CD14-positive monocyte (primary cell): ENCODE results near the gene PPP1R16B. TPM values are rescaled to one million over a fixed set of nuclear protein-coding genes. Genes with fewer than 3 reads are reported as not detected.

Experiments
- DNase-seq, 3 donors: peaks; one replicate each; pipeline ENCODE4 v3.0.0-alpha.2; 2011 to 2022
- H2AFZ ChIP-seq: 2 replicates; pipeline ENCODE4 v1.6.0; 2012; ENCODE audit warnings: mild to moderate bottlenecking, low read depth, low read length, inconsistent platforms; ENCODE audit not compliant: insufficient read depth, poor library complexity, severe bottlenecking
- H3K27ac ChIP-seq, 2 donors: 1 replicate in 1 of 2; 2 replicates in 1 of 2; pipeline ENCODE4 v1.5.1; 2012 to 2013; ENCODE audit warnings: low read length in 2 of 2, control low read depth in 1 of 2, inconsistent platforms in 1 of 2, low read depth in 1 of 2, mild to moderate bottlenecking in 1 of 2
- H3K27me3 ChIP-seq, 2 donors: one replicate each; pipeline versions ENCODE4 v1.6.0 to v1.6.1; 2011 to 2013; ENCODE audit warnings: low read length in 2 of 2; ENCODE audit not compliant: control insufficient read depth in 2 of 2, insufficient read depth in 2 of 2
- H3K36me3 ChIP-seq, 2 donors: replicated peaks in 1 of 2; 1 replicate in 1 of 2; 2 replicates in 1 of 2; pipeline versions ENCODE4 v1.5.1 to v1.6.1; 2012 to 2013; ENCODE audit warnings: low read length in 2 of 2, control low read depth in 1 of 2, inconsistent platforms in 1 of 2, mild to moderate bottlenecking in 1 of 2; ENCODE audit not compliant: insufficient read depth in 2 of 2, control insufficient read depth in 1 of 2
- H3K4me1 ChIP-seq, 2 donors: 1 replicate in 1 of 2; 2 replicates in 1 of 2; pipeline versions ENCODE4 v1.5.1 to v1.6.1; 2012 to 2013; ENCODE audit warnings: low read length in 2 of 2, control low read depth in 1 of 2, inconsistent platforms in 1 of 2, mild to moderate bottlenecking in 1 of 2, moderate library complexity in 1 of 2; ENCODE audit not compliant: insufficient read depth in 2 of 2, control insufficient read depth in 1 of 2
- H3K4me2 ChIP-seq: replicated peaks from 2 replicates; pipeline ENCODE3; 2012; ENCODE audit warnings: low read length, moderate library complexity, mild to moderate bottlenecking; ENCODE audit not compliant: poor library complexity, severe bottlenecking; ENCODE audit errors: extremely low read depth
- H3K4me3 ChIP-seq, 3 experiments: fragments of 200-600 bp in 1 of 3; sonication (generic) in 1 of 3; replicated peaks in 1 of 3; 1 replicate in 2 of 3; 2 replicates in 1 of 3; pipeline ENCODE4 v1.5.1; 2011 to 2013; ENCODE audit warnings: low read length in 3 of 3, mild to moderate bottlenecking in 3 of 3, control low read depth in 2 of 3, low read depth in 2 of 3, inconsistent platforms in 1 of 3, moderate library complexity in 1 of 3
- H3K79me2 ChIP-seq: 2 replicates; pipeline ENCODE4 v1.6.0; 2012; ENCODE audit warnings: mild to moderate bottlenecking, control low read depth, inconsistent platforms, low read length, moderate library complexity; ENCODE audit not compliant: insufficient read depth
- H3K9ac ChIP-seq: 2 replicates; pipeline ENCODE4 v1.6.0; 2017; ENCODE audit warnings: low read length, mild to moderate bottlenecking; ENCODE audit not compliant: insufficient read depth, poor library complexity, severe bottlenecking
- H3K9me3 ChIP-seq, 2 donors: replicated peaks in 1 of 2; 1 replicate in 1 of 2; 2 replicates in 1 of 2; pipeline versions ENCODE4 v1.5.1 to v1.6.1; 2012 to 2013; ENCODE audit warnings: low read length in 2 of 2, control low read depth in 1 of 2; ENCODE audit not compliant: control insufficient read depth in 1 of 2, insufficient read depth in 1 of 2
- H4K20me1 ChIP-seq: 2 replicates; pipeline ENCODE4 v1.6.0; 2012; ENCODE audit warnings: mild to moderate bottlenecking, low read length, control low read depth, moderate library complexity; ENCODE audit not compliant: insufficient read depth
- H3K27ac Mint-ChIP-seq, 7 donors: one replicate each; pipeline ENCODE4 v1.8.0; 2020; ENCODE audit warnings: mild to moderate bottlenecking in 7 of 7, mixed read lengths in 7 of 7, moderate library complexity in 6 of 7, inconsistent platforms in 2 of 7
- H3K27me3 Mint-ChIP-seq, 3 donors: one replicate each; pipeline ENCODE4 v1.8.0; 2021 to 2022; ENCODE audit warnings: low read depth in 3 of 3, mild to moderate bottlenecking in 3 of 3, mixed read lengths in 3 of 3, moderate library complexity in 3 of 3, inconsistent platforms in 1 of 3
- H3K36me3 Mint-ChIP-seq, 2 donors: one replicate each; pipeline ENCODE4 v1.8.0; 2020; ENCODE audit warnings: mixed read lengths in 2 of 2, inconsistent platforms in 1 of 2, mild to moderate bottlenecking in 1 of 2
- H3K4me1 Mint-ChIP-seq: one replicate; pipeline ENCODE4 v1.8.0; 2020; ENCODE audit warnings: mild to moderate bottlenecking, mixed read lengths
- H3K4me3 Mint-ChIP-seq, 2 donors: one replicate each; pipeline ENCODE4 v1.8.0; 2020; ENCODE audit warnings: mild to moderate bottlenecking in 2 of 2, mixed read lengths in 2 of 2, moderate library complexity in 1 of 2
- H3K9me3 Mint-ChIP-seq, 7 donors: one replicate each; pipeline ENCODE4 v1.8.0; 2020 to 2022; ENCODE audit warnings: mixed read lengths in 7 of 7, mild to moderate bottlenecking in 6 of 7, moderate library complexity in 6 of 7, inconsistent platforms in 2 of 7
- CTCF ChIP-seq: fragments of 200-600 bp; IDR thresholded peaks from one replicate; pipeline ENCODE4 v1.8.0; 2022; ENCODE audit warnings: antibody characterized with exemption, mild to moderate bottlenecking
- WGBS: methylation state at CpG from one replicate; pipeline ENCODE4 v1.1.5; 2013; ENCODE audit warnings: missing lambda C conversion rate; ENCODE audit not compliant: insufficient coverage; 5-methylcytosine and 5-hydroxymethylcytosine counted together
- intact Hi-C, 2 donors: fragments of 100-400 bp; cut with micrococcal nuclease; formaldehyde crosslinking; loops; one replicate each; pipeline versions ENCODE4 v1.15.0 to v1.15.1; 2023
- polyA plus RNA-seq, 3 donors: library from polyadenylated mRNA; depleted of rRNA in 1 of 3; unstranded in 2 of 3; stranded (reverse) in 1 of 3; fragments of 300-500 nt in 2 of 3; fragments of >200 nt in 1 of 3; fragmentation: Illumina TruSeq in 2 of 3; gene quantifications; 1 replicate in 2 of 3; 2 replicates in 1 of 3; pipeline ENCODE4 v1.2.3, GENCODE V29; 2012 to 2021

The PPP1R16B gene
- polyA plus RNA-seq, 3 donors, result 1.1 to 4.4 (median 1.4) TPM

DNA sequence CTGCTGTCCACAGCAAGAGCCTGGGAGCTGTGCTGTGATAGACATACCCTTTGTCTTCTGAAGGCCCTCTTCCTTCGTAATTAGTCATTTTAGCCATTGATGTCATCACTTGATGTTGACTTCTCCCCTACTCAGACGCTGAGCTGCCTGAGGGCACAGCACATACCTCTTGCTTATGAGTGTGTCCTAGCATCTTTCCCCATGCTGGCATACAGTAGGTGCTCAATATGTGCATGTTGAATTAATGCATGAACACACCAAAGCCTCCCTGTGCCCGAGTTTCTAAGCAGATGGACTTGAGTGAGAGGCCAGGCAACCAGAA is 85.0 kb downstream of the PPP1R16B start:
- H3K36me3 Mint-ChIP-seq, result peaks cover 0 to 6% of the 10 kb centered on the region in 2 donors
- Histone ChIP-seq H2AFZ (no peak overlapping the region), H3K79me2 (no peaks in the 10 kb centered on the region), H3K27ac (no peak overlapping the region), H3K4me3 (no peak overlapping the region), H3K36me3 (no peaks in the 10 kb centered on the region), H3K27me3 (no peaks in the 10 kb centered on the region), H3K4me1 (no peaks in the 10 kb centered on the region), H3K9ac (no peak overlapping the region), H4K20me1 (no peaks in the 10 kb centered on the region), H3K9me3 (no peaks in the 10 kb centered on the region), H3K4me2 (no peak overlapping the region)
- intact Hi-C loops, result loop anchor here (5.0 to 10.0 kb wide), 2 partner anchors 86 to 243 kb away; partner anchors contain the start of gene PPP1R16B (in 1 of the 2)
- H3K4me3 Mint-ChIP-seq, result no peak overlapping the region
- H3K27ac Mint-ChIP-seq, result peak overlapping the region in 2 of 7 donors; percentile 48 to 75
- no peak for TF ChIP-seq CTCF
- H3K27me3 Mint-ChIP-seq, result peaks cover 0 to 9% (median 2%) of the 10 kb centered on the region in 3 donors
- peaks cover 5% of the 10 kb centered on the region for H3K4me1 Mint-ChIP-seq
- no peak for DNase-seq
- 93% methylated on average over 2 of the region's 3 CpGs for WGBS
- H3K9me3 Mint-ChIP-seq, result peaks cover 0 to 4% (median 3%) of the 10 kb centered on the region in 7 donors

GRCh38 chr20:38892091-38892981 is 86.8 kb downstream of the PPP1R16B start:
- Histone ChIP-seq H2AFZ (no peak overlapping the region), H3K36me3 (peaks cover 0 to 2% of the 10 kb centered on the region in 2 donors), H3K9me3 (no peaks in the 10 kb centered on the region), H4K20me1 (no peaks in the 10 kb centered on the region), H3K27me3 (no peaks in the 10 kb centered on the region), H3K4me1 (no peaks in the 10 kb centered on the region), H3K79me2 (no peaks in the 10 kb centered on the region), H3K4me2 (no peak overlapping the region), H3K9ac (no peak overlapping the region), H3K4me3 (no peak overlapping the region), H3K27ac (no peak overlapping the region)
- Mint-ChIP-seq H3K27me3 (peaks cover 0 to 9% (median 2%) of the 10 kb centered on the region in 3 donors), H3K4me1 (peaks cover 5% of the 10 kb centered on the region), H3K9me3 (peaks cover 0 to 4% (median 3%) of the 10 kb centered on the region in 7 donors), H3K36me3 (peaks cover 0 to 13% of the 10 kb centered on the region in 2 donors), H3K27ac (no peak overlapping the region), H3K4me3 (no peak overlapping the region)
- no peak for TF ChIP-seq CTCF
- peak in 1 of 3 donors; percentile 4 for DNase-seq
- intact Hi-C loops, result loop anchor here (2.0 to 10.0 kb wide), 3 partner anchors 88 to 246 kb away; partner anchors contain the start of gene PPP1R16B (in 1 of the 2)
- WGBS, result 58% methylated on average over 8 of the region's 11 CpGs
